Esophagus muscularis mucosa (tissue), 4 donors: ENCODE measurements around the gene RAVER2. TPM values are rescaled to one million over a fixed set of nuclear protein-coding genes. Genes with fewer than 3 reads are reported as not detected.
A peak's percentile ranks its signal among the peaks of the same experiment; 100 is the strongest.
"Not testable (repeated sequence)": the region's sequence is repeated elsewhere in the genome, so short reads cannot be mapped to it uniquely, and the experiment has no call there.

ENCODE experiments used
- DNase-seq: peaks from one replicate; pipeline ENCODE4 v3.0.0-alpha.2; 2017; ENCODE audit errors: extremely low spot score
- H3K27ac ChIP-seq, 4 donors: fragments of 200-600 bp; sonication (generic); replicated peaks in 1 of 4; 1 replicate in 3 of 4; 2 replicates in 1 of 4; pipeline ENCODE4 v1.5.1; 2016 to 2019; ENCODE audit warnings: mild to moderate bottlenecking in 1 of 4
- H3K27me3 ChIP-seq, 4 donors: fragments of 200-600 bp; sonication (generic); one replicate each; pipeline versions ENCODE4 v1.5.1 to v1.6.0; 2016 to 2019
- H3K36me3 ChIP-seq, 4 donors: fragments of 200-600 bp; sonication (generic); one replicate each; pipeline ENCODE4 v1.5.1; 2016 to 2019
- H3K4me1 ChIP-seq, 4 donors: fragments of 200-600 bp; sonication (generic); one replicate each; pipeline ENCODE4 v1.5.1; 2016 to 2019
- H3K4me3 ChIP-seq, 4 donors: fragments of 200-600 bp; sonication (generic); 1 replicate in 2 of 4; 2 replicates in 2 of 4; pipeline ENCODE4 v1.5.1; 2016 to 2019; ENCODE audit warnings: mild to moderate bottlenecking in 4 of 4, moderate library complexity in 1 of 4
- H3K9me3 ChIP-seq, 4 donors: fragments of 200-600 bp; sonication (generic); 1 replicate in 3 of 4; 2 replicates in 1 of 4; pipeline ENCODE4 v1.5.1; 2016 to 2019
- EP300 ChIP-seq: sonication (generic); formaldehyde crosslinking; IDR thresholded peaks from one replicate; pipeline ENCODE4 v1.6.1; 2017; ENCODE audit warnings: antibody characterized with exemption
- POLR2A ChIP-seq: fragments of 450-650 bp; IDR thresholded peaks from one replicate; pipeline ENCODE4 v1.6.1; 2017; ENCODE audit warnings: antibody characterized with exemption, moderate library complexity, mild to moderate bottlenecking, low read depth
- POLR2AphosphoS5 ChIP-seq, 2 donors: sonication (generic); formaldehyde crosslinking; IDR thresholded peaks; one replicate each; pipeline ENCODE4 v1.6.1; 2017; ENCODE audit warnings: antibody characterized with exemption in 2 of 2
- WGBS: methylation state at CpG from one replicate; pipeline ENCODE4 v1.1.5; 2018; 5-methylcytosine and 5-hydroxymethylcytosine counted together
- intact Hi-C: fragments of 100-400 bp; cut with DNase I; formaldehyde crosslinking; loops from one replicate; pipeline ENCODE4 v1.15.1; 2023
- total RNA-seq, 4 donors: library from RNA; depleted of rRNA; stranded (reverse); fragments of >200 nt; gene quantifications; one replicate each; pipeline versions ENCODE4 v1.1.0 to v1.2.1, GENCODE V29; 2016
- TF ChIP-seq, protein P1 (sequence below), 3 experiments: fragments of 200-600 bp in 2 of 3; fragments of 450-650 bp in 1 of 3; sonication (generic) in 2 of 3; IDR thresholded peaks; one replicate each; pipeline ENCODE4 v1.5.1; 2017 to 2019; ENCODE audit warnings: antibody characterized with exemption in 3 of 3, mild to moderate bottlenecking in 2 of 3, moderate library complexity in 1 of 3

The RAVER2 gene
- total RNA-seq, 4 donors from 2014 or later: 17.9 to 30.2 (median 22.4) TPM

DNA sequence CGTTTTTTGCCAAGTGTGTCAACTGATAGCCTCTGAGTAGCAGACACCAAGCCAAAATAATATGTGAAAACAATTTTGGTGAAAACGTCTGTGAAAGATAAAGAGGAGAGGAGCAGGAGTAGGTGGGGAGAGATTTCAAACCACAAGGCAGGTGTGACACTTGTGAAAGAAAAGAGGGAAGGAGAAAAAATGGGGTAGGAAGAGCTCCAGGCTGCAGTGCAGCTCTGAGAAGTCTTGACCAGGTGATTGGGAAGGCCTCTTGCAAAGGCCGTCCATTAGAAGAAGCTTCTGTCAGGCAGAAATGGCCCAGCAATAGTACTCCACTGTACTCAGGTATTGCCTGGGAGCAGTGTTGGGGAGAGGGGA, 10.6 kb upstream of the RAVER2 start:
- H3K36me3 ChIP-seq: no peaks in the 10 kb centered on the region
- H3K27ac ChIP-seq: no peak overlapping the region

DNA sequence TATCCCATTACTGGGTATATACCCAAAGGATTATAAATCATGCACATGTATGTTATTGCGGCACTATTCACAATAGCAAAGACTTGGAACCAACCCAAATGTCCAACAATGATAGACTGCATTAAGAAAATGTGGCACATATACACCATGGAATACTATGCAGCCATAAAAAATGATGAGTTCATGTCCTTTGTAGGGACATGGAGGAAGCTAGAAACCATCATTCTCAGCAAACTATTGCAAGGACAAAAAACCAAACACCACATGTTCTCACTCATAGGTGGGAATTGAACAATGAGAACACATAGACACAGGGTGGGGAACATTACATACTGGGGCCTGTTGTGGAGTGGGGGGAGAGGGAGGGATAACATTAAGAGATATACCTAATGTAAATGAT, 4.2 kb upstream of the RAVER2 start:
- WGBS: 92% methylated on average over 1 of the region's 1 CpG
- intact Hi-C loops: loop anchor here (5.0 to 10.0 kb wide), 2 partner anchors 43 to 224 kb away; partner anchors contain the start of gene JAK1
- not testable (repeated sequence) for DNase-seq, H3K4me3 ChIP-seq, H3K27ac ChIP-seq, H3K9me3 ChIP-seq, H3K27me3 ChIP-seq, H3K4me1 ChIP-seq, H3K36me3 ChIP-seq

More for the DNA sequence above, 10.6 kb upstream of the RAVER2 start:
- 50% methylated on average over 3 of the region's 3 CpGs for WGBS
- no peak for DNase-seq
- H3K9me3 ChIP-seq: no peaks in the 10 kb centered on the region
- no peaks in the 10 kb centered on the region for H3K27me3 ChIP-seq
- intact Hi-C loops: no loop called here
- TF ChIP-seq, protein P1, sequence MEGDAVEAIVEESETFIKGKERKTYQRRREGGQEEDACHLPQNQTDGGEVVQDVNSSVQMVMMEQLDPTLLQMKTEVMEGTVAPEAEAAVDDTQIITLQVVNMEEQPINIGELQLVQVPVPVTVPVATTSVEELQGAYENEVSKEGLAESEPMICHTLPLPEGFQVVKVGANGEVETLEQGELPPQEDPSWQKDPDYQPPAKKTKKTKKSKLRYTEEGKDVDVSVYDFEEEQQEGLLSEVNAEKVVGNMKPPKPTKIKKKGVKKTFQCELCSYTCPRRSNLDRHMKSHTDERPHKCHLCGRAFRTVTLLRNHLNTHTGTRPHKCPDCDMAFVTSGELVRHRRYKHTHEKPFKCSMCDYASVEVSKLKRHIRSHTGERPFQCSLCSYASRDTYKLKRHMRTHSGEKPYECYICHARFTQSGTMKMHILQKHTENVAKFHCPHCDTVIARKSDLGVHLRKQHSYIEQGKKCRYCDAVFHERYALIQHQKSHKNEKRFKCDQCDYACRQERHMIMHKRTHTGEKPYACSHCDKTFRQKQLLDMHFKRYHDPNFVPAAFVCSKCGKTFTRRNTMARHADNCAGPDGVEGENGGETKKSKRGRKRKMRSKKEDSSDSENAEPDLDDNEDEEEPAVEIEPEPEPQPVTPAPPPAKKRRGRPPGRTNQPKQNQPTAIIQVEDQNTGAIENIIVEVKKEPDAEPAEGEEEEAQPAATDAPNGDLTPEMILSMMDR (IDR thresholded peaks at IDR 0.05): no peak
- no peak for TF ChIP-seq POLR2AphosphoS5 (IDR thresholded peaks at IDR 0.05)
- no peak overlapping the region for H3K4me3 ChIP-seq
- H3K4me1 ChIP-seq: no peaks in the 10 kb centered on the region

GRCh38 chr1:64743954-64744491, 852 bp upstream of the RAVER2 start:
- TF ChIP-seq POLR2A (no peak), EP300 (no peak)
- TF ChIP-seq, protein P1 (IDR thresholded peaks at IDR 0.05): no peak
- Histone ChIP-seq H3K4me3 (peak overlapping the region; percentile 79 to 93 (median 86)), H3K36me3 (no peaks in the 10 kb centered on the region), H3K9me3 (no peaks in the 10 kb centered on the region), H3K4me1 (peaks cover 19 to 39% (median 38%) of the 10 kb centered on the region in 4 donors), H3K27ac (peak overlapping the region; percentile 87 to 93 (median 88)), H3K27me3 (no peaks in the 10 kb centered on the region)
- intact Hi-C loops: loop anchor here (2.0 to 10.0 kb wide), 3 partner anchors 47 to 221 kb away; partner anchors contain the start of gene JAK1
- 7% methylated on average over 4 of the region's 4 CpGs for WGBS
- no peak for DNase-seq

- H3K27me3 ChIP-seq: no peaks in the 10 kb centered on the region
- no peaks in the 10 kb centered on the region for H3K36me3 ChIP-seq
- peak overlapping the region; percentile 87 to 93 (median 88) for H3K27ac ChIP-seq
- no peaks in the 10 kb centered on the region for H3K9me3 ChIP-seq
- peak in 1 of 2 donors; percentile 27 for TF ChIP-seq POLR2AphosphoS5 (IDR thresholded peaks at IDR 0.05)
- TF ChIP-seq POLR2A: no peak
- 0% methylated on average over 33 of the region's 67 CpGs for WGBS
- peaks cover 29 to 51% (median 49%) of the 10 kb centered on the region in 4 donors for H3K4me1 ChIP-seq
- no peak for DNase-seq
- intact Hi-C loops: loop anchor here (2.0 to 10.0 kb wide), 2 partner anchors 79 to 219 kb away; partner anchors contain the start of gene JAK1
- peak overlapping the region; percentile 79 to 93 (median 86) for H3K4me3 ChIP-seq
Observed at GRCh38 chr1:64745181-64745985, 508 bp downstream of the RAVER2 start.

DNA sequence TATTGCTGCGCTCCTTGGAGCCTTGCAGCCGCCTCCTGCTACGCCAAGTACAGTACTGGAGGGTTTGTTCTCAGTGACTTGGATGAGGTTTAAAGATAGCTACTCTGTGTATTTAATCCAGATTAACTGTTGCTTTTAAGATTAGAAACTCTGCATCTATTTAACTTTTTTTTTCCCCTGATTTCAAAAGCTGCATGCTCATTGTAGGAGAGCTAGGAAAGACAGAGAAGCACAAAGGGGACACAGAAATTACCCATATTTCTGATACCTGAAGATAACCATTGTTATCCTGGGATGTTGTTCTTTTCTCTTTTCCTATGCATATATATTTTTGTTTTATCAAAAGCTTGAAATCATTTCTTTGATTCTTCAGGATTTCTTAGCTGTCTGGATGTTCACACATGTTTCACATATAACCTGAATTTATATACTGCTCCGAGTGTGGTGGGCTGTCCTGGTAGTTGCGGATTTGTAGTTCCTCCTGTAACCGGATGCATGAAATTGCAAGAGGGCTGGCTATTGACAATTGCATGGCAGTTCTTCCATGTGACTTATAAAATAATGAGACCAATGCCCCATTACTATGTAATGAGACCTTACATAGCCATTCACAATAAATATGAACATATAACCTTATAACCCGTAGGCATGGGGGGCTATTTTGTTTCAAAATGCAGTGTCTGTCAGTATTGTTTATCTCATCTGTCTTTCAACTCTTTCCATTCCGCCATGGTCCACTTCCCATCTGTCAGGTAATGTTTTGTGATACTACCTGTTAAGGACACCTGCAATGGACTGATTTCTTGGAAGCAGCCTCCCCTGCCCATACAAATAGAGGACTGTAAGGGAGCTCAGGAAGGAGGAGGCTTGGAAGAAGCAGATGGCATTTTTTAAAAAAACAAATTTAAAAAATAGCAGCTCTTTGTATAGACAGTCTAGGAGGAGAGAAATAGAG, 1.4 kb downstream of the RAVER2 start:
- Histone ChIP-seq H3K4me3 (peak overlapping the region; percentile 79 to 93 (median 86)), H3K9me3 (no peaks in the 10 kb centered on the region), H3K27me3 (no peaks in the 10 kb centered on the region), H3K4me1 (peaks cover 29 to 51% (median 50%) of the 10 kb centered on the region in 4 donors), H3K27ac (peak overlapping the region; percentile 87 to 93 (median 88)), H3K36me3 (no peaks in the 10 kb centered on the region)
- TF ChIP-seq, protein P1 (IDR thresholded peaks at IDR 0.05): no peak
- TF ChIP-seq POLR2A (no peak), POLR2AphosphoS5 (IDR thresholded peaks at IDR 0.05) (peak in 1 of 2 donors; percentile 56)
- DNase-seq: no peak
- intact Hi-C loops: loop anchor here (2.0 to 10.0 kb wide), 2 partner anchors 79 to 219 kb away; partner anchors contain the start of gene JAK1
- 27% methylated on average over 8 of the region's 8 CpGs for WGBS
